GM18505 (cell line): ENCODE data around the gene FBXL7.

ENCODE experiments used
- ATAC-seq: cut with Tn5 transposase; IDR thresholded peaks from one replicate; pipeline ENCODE4 v1.9.1; 2021; ENCODE audit not compliant: unreplicated experiment
- POLR2A ChIP-seq: IDR thresholded peaks from 4 replicates; pipeline ENCODE4 v1.6.1; 2011; ENCODE audit warnings: borderline replicate concordance; ENCODE audit not compliant: insufficient read depth, insufficient read length; ENCODE audit errors: extremely low read depth

Gene FBXL7

DNA sequence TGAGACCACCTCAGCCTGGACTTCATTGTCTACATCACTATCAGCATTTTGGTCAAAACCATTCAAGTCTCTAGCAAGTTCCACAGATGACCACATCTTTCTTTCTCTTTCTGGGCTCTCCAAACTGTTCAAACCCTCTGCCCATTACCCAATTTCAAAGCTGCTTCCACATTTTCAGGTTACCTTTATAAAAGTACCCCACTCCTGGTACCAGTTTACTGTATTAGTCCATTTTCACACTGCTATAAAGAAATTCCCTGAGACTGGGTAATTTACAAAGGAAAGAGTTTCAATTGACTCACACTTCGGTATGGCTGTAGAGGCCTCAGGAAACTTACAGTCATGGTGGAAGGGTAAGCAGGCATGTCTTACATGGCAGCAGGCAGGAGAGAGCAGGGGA, 84.5 kb downstream of the FBXL7 start:
- no peak for ATAC-seq

DNA sequence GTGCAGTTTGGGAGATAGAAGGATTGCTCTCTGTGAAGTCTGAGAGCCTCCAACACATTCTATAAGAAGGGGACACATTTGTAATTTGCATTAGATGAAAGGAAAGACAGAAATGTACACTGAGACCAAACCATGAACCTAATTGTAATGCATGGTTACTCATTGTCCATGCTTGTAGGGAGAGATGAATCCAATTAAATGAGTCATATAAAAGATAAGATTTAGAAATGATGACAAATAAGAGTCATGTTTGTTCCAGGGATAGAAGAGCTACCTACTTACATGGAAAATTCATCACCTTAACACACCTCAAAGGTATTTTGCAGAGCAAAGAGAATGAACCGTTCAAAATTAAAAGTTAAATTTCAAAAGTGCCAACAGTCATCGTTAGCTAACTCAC, 85.1 kb downstream of the FBXL7 start:
- no peak for TF ChIP-seq POLR2A
- ATAC-seq = no peak

More for the DNA sequence above, 84.5 kb downstream of the FBXL7 start:
- no peak for TF ChIP-seq POLR2A

DNA sequence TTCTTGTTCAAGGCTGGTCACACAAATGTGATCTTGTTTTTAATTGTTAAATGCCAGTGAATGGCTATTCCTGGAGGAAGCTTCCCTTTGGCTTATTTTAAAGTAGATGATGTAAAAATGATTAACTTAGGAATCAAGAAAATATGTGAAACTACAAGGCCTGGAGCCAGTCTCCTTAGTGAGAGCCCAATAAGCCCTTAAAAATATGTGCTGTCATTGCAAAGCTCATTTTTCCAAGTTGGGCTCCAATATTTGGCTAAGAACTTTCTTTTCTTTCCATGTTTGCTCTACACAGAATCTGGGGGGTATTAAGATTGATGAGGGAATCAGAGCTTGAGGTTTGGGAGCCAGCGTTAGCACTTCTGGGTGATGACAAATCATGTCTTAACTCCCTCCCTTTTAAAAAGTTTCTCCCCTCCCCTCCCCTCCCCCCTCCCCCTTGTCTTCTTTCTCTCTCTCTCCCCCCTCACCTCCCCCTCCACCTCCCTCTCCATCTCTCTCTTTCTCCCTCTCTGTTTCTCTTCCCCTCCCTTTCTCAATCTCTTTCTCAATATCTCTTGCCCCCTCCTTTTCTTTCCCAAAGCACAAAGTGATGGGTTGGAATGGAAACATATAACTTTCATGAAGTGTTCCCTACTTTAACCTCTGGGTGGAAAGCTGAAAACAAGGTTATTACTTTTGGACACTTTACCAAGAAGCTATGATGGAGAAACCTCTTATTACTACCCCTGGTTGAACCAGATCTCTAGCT, 86.0 kb downstream of the FBXL7 start:
- ATAC-seq = no peak
- no peak for TF ChIP-seq POLR2A

DNA sequence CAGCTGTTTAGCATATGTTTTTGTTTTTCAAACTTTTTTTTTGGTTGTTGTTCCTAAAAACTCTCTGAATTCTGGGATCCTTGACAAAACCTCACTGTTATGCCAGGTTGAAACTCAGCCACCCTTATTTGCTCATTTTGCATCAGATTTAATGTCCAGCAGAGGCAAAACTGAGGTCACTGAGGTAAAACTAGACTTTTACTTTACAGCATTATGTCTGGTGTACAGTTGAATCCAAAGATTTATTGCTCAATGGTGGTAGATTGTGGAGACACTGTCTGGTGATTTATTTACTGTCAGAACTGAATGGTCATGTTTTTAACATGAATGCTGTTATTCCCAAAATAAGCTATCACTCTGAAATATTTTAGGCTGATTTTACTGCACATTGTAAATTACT, 87.9 kb downstream of the FBXL7 start:
- ATAC-seq = no peak
- no peak for TF ChIP-seq POLR2A

DNA sequence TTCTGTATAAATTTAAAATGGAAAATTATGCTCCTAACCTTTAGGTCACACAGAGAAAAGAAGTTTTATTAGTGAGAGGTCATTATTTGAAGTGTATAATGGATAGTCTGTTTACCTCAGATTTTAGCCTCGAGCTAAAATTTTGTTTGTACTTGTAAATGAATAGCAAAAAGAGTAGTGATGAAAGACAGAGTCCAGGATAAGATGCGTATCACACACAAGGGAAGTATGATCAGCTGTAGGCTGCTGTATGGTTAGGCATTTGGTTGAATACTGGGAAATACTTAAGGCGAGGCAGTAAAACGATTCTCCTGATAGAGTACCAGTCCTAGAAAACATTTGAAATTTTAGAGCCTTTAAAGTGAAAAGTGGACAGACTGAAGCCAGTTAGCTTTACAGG, 92.7 kb downstream of the FBXL7 start:
- no peak for TF ChIP-seq POLR2A
- no peak for ATAC-seq

DNA sequence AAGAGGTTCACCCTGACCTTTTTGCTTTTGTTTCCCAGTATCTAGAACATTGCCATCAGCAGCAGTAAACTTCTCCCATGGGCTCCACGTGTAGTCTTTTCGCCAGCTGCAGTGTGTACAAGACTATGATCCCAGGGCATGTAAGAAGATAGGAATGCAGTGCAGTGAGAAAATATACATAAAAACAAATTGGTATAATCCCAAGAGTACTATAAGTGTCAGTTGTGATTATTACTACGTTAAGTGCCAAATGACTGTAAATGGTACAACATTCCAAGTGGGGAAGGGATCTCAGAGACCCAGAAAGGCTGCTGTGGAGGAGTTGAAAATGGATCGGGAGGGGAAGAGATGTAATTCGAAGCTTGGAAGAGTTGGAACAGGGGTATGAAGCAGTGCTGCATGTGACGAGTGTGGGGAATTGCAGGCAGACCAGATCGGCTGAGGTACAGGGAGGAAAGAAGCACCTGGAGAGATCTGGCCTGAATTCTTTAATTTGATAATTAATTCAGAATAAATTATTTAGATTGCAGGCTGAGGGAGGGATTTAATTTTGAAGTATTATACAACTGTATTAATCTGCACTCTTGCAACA, 95.1 kb downstream of the FBXL7 start:
- no peak for TF ChIP-seq POLR2A
- ATAC-seq = no peak

DNA sequence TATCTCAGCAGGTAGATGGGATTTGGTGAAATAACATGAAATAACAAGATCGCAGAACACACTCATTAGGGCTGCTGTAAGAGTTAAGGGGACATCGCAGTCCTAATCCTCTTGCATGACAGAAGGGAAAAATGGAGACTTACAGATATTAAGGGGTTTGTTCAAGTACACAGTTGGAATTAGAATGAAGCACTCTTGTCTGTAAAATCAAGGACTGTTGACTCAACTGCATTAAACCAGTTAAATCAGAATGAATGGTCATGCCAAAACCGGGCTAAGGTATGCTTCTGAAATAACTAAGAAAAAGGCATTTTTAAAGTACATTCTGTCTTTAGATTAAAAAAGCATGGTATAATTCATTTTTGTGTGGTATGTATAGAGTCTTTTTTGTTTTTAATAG, 95.9 kb downstream of the FBXL7 start:
- no peak for TF ChIP-seq POLR2A
- no peak for ATAC-seq

DNA sequence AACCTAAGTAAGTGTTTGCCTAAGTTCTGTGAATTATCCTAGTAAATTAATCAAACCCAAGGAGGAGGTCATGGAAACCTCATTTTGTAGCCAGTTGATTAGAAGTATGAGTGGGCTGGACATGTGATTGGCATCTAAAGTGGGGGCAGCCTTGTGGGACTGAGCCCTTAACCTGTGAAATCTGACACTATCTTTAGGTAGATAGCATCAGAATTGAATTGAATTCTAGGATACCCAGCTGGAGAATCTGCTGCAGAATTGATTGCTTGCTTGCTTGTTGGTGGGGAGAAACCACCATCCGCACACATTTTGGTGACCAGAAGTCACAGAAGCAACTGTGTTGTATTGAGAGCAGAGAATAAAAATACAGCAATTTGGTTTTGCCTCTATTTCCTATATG, 97.0 kb downstream of the FBXL7 start:
- no peak for ATAC-seq
- no peak for TF ChIP-seq POLR2A

DNA sequence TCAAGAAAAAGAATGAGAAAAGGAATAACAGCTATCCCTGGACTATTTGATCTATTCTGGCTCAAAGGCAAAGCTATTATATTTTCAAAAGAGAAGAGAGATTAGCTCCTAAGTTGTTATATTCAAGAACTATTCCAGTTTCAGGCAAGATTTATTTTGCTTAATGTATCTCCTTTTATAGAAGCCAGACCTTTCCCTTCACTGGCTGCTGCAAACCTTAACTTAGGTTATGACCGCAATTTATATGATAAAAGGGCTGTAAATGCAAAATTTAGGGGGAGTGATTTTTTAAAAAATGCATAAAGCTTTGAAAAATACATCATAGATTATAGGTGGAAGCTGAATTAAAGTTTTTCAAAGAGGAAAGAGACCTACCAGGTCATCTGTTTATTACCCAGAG, 97.8 kb downstream of the FBXL7 start:
- TF ChIP-seq POLR2A = no peak
- no peak for ATAC-seq

DNA sequence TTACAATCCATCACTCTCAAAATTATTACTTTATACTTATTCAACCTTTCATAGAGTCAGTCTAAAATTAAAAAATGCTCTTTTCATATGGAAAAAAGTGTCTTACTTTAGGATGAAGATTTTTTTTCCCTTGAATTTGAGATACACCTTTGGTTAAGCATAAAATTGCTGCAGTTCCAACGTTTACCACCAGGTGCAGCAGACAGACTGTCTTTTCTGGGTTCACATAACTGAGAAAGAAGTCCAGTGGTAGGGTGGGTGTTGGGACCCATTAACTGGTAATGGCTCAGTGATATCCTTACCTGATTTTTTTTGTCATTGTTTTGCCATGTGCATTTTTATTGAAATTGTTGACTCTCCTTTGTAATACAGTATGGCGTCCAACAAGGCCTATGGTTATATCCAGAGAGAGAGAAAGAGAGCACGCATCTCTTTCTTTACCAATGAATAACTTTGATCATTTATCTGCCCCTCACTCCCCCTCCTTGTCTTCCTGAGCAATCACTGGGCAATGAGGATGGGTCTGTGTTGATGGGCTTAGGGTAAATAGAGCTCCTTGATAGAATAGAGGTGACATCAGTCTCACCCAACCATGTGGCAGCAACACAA, 98.4 kb downstream of the FBXL7 start:
- no peak for ATAC-seq
- TF ChIP-seq POLR2A = no peak

DNA sequence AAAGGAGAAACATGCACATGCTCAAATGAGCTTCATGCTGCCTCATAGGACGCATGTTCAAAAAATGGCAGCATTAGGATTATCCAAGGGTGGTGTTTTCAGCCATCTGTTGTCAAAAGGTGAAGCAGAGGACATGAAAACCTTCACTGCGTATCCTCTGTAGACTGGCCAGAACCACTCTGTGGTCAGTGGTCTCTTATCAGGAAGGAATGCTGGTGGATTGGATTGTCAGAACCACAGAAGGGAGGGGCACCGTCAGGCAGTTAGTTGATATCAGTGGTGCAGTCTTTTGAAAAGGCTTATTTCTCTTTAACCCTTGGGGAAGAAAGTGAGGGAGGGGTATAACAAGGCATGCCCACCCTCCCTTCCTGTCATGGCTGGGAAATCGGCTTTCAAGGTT, 100.1 kb downstream of the FBXL7 start:
- no peak for ATAC-seq

DNA sequence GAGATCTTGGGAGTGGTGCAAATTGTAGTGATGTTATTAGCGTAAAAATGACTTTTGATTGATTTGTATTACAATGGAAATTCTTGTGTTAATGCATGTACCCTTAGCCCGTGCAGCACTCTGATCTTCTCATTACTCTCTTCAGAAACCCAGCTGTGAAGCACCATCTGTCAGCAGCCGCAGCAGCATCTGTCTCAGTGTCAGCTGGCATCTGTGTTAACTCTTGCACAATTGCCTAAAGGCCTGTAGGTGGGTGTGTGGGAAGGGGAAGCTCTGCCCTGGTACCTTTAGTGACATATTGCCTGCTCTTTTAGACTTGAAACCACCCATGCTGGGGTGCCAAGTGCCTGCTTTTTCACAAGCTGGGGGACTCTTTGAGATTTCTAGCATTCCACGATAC, 101.3 kb downstream of the FBXL7 start:
- no peak for TF ChIP-seq POLR2A
- no peak for ATAC-seq

More for the DNA sequence above, 100.1 kb downstream of the FBXL7 start:
- no peak for TF ChIP-seq POLR2A

DNA sequence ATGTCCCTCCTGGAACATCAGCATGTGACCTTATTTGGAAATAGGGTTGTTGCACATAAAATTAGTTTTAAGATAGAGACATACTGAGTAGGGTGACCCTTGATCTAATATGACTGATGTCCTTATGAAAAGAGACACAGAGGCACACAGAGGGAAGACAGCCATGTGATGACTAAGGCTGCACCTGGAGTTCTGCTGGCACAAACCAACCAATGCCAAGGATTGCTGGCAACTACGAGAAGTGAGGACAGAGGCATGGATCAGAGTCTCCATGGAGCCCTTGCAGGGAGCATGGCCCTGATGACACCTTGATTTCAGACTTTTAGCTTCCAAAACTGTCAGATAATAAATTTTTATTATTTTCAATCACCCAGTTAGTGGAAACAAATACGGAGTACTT, 101.9 kb downstream of the FBXL7 start:
- ATAC-seq = no peak
- TF ChIP-seq POLR2A = no peak

DNA sequence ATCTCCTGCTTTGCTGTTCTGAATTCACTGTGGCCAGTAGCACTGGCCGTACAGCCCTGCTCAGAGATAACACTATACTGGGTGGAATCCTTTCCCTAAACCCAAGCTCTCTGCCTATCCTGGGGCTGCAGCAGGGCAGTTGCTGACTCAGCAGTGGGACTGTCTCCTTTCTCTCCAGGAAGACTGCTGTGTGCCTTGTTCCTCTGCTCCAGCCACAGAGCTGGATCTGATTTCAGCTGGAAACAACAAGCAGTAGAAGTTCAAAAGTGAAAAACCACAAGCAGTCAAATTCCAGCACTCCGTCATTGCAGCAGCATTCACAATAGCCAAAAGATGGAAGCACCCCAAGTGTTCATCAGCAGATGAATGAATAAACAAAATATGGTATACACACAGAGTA, 105.0 kb downstream of the FBXL7 start:
- TF ChIP-seq POLR2A = no peak
- ATAC-seq = no peak
